GM12801 (cell line): ENCODE data around the gene TCN2.

Source experiments
- CTCF ChIP-seq: IDR thresholded peaks from one replicate; pipeline ENCODE4 v1.5.1; 2011; ENCODE audit warnings: control low read depth; ENCODE audit not compliant: insufficient read length; ENCODE audit errors: extremely low read depth

The TCN2 gene

GRCh38 chr22:30565341-30565740, 41.6 kb upstream of the TCN2 start:
- no peak for TF ChIP-seq CTCF

DNA sequence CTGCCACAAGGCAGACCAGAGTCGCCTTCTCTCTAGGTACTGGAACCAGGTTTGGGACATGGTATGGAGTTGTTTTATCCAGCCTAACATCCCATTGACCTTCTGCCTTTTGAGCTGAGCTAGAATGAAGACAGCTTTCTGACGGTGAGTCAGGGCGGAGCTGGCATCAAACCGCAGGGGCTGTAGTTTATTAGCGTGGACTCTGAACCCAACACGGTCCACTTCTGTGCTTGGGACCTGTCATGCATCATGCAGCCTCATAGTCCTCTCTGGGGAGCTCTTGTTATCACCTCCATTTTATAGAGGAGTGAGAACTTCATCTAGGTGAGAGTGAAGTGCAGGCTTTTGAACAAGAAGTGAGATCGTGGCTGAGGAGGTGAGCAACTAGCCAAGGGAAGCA, 40.8 kb upstream of the TCN2 start:
- TF ChIP-seq CTCF: no peak

DNA sequence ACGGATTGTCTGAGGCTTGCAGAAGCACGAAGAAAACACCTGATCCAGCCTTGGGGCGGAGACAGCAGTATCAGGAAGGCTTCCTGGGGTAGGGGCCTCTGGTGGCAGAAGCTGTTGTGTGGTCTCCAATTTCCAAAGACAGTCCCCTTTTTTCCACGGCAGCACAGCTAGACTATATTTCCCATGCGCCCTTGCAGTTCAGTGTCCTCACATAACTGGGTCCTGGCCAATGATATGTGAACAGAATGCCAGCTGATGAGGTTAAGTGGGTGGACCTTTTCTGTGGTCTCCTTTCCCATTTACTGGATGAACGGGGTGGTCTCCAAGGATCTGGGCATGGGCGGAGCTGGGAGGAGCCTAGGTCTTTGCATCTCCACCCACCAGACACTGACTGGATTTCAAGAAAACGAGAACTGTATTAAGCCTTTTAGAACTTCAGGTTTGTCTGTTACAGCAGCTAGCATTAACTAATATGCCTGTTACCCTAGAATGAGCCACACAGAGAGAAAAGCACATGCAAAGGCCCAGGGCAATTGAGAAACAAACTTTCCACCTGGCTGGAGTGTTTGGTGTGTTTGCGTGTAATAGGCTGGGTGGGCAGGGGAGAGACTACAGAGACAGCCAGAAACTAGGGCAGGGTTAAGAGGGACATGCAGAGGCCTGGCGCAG, 38.7 kb upstream of the TCN2 start:
- no peak for TF ChIP-seq CTCF

DNA sequence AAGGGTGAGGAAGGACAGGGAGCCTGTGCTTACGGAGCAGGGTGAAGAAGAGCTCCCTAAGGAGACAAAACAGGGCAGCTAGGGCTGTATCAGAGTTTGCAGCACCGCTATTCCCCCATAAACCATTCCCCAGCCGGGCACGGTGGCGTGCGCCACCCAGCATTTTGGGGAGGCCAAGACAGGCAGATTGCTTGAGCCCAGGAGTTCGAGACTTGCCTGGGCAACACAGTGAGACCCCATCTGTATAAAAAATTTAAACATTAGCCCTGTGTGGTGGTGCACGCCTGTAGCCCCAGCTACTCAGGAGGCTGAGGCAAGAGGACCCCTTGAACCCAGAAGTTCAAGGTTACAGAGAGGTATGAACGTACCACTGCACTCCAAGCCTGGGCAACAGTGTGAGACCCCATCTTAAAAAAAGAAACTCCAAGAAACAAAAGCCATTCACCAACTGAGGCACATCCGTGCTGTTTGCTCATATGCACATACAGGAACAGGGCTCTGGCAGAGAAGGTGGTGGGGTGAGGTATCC, 37.2 kb upstream of the TCN2 start:
- no peak for TF ChIP-seq CTCF

GRCh38 chr22:30572210-30572609, 34.8 kb upstream of the TCN2 start:
- no peak for TF ChIP-seq CTCF

- no peak for TF ChIP-seq CTCF
Measured at GRCh38 chr22:30572840-30573593, 34.0 kb upstream of the TCN2 start.

- TF ChIP-seq CTCF: no peak
Measured at GRCh38 chr22:30573594-30574094, 33.3 kb upstream of the TCN2 start.
